ENCODE results near the gene TMPRSS13. TPM values are rescaled to one million over a fixed set of nuclear protein-coding genes. Genes with fewer than 3 reads are reported as not detected.

TMPRSS13 gene
- total RNA-seq, 1 experiment from 2014 or later: 21.7 TPM

DNA sequence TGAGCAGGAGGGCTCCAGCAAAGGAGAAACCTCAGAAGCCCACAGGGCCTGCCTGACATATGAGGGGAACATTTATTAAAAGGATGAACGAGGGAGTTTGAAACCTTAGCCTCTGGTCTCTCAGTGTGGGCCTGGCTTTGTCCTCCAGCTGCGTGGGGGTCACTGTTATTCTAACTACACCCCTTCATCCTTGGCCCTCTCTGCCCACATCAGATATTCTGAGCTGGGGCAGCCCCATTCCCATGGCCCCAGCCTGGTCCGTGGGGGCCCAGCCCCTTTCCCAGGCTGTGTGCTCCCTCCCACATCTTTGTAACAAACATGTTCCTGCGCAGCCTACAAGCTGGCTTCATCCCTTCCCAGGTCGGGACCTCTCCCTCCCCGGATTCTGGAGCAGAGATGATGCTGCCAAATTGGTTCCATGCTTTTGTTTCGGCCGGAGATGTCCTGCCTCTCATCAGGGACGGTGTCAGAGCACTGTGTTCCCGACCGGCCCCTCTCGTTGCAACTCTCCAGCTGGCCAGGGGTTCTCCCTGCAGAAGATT is 56.7 kb downstream of the TMPRSS13 start:
- BruUV-seq (replicated peaks): no TSS peak
- no peak overlapping the region for H3K27ac ChIP-seq
- H3F3A ChIP-seq (ENCODE audit: insufficient read depth, low read depth): no peaks in the 10 kb centered on the region
- no peak for DNase-seq
- ChIA-PET CTCF (no interaction called here), POLR2A (ENCODE audit: unreplicated experiment) (no interaction called here)
- no peak overlapping the region for H3K4me3 ChIP-seq
- no peaks in the 10 kb centered on the region for H3K9me2 ChIP-seq (ENCODE audit: insufficient read depth)
- H2AFZ ChIP-seq: no peak overlapping the region
- H3K4me1 ChIP-seq (replicated peaks; ENCODE audit: insufficient read depth): no peaks in the 10 kb centered on the region
- intact Hi-C loops (cut with micrococcal nuclease; ENCODE audit: unreplicated experiment): no loop called here
- H3K36me3 ChIP-seq (ENCODE audit: low read depth): no peaks in the 10 kb centered on the region
- no peak overlapping the region for H3K4me2 ChIP-seq
- peaks cover 95% of the 10 kb centered on the region for H3K27me3 ChIP-seq (ENCODE audit: insufficient read depth, low read depth)
- H3K9me3 ChIP-seq (ENCODE audit: insufficient read depth, low read depth): no peaks in the 10 kb centered on the region
- H4K20me1 ChIP-seq (ENCODE audit: insufficient read depth): no peaks in the 10 kb centered on the region
- TF ChIP-seq, protein P1, sequence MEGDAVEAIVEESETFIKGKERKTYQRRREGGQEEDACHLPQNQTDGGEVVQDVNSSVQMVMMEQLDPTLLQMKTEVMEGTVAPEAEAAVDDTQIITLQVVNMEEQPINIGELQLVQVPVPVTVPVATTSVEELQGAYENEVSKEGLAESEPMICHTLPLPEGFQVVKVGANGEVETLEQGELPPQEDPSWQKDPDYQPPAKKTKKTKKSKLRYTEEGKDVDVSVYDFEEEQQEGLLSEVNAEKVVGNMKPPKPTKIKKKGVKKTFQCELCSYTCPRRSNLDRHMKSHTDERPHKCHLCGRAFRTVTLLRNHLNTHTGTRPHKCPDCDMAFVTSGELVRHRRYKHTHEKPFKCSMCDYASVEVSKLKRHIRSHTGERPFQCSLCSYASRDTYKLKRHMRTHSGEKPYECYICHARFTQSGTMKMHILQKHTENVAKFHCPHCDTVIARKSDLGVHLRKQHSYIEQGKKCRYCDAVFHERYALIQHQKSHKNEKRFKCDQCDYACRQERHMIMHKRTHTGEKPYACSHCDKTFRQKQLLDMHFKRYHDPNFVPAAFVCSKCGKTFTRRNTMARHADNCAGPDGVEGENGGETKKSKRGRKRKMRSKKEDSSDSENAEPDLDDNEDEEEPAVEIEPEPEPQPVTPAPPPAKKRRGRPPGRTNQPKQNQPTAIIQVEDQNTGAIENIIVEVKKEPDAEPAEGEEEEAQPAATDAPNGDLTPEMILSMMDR (conservative IDR thresholded peaks at IDR 0.05): no peak
- TF ChIP-seq EZH2 (IDR thresholded peaks at IDR 0.05; ENCODE audit: low read depth): no peak
- H3K79me2 ChIP-seq (ENCODE audit: low read depth): no peaks in the 10 kb centered on the region

DNA sequence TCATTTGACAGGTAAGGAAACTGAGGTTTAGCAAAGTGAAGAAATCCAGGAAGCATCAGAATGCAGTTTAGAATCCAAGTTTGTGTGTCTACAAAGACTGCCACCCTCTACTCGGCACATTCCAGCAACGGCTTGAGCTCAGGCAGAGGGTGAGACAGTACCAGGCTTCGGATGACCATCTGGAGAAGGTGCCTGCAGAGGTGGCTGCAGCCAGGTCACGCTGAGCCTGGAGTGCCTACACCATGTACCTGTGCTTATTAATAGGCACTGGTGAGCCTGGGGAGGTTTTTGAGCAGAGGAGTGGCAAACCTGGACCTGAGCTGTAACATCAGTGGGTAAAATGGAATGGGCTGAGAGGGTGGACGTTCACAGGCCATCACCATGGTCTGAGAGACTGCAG is 57.4 kb downstream of the TMPRSS13 start:
- BruUV-seq (replicated peaks): no TSS peak
- no peak for DNase-seq
- Histone ChIP-seq H3K9me2 (ENCODE audit: insufficient read depth) (no peaks in the 10 kb centered on the region), H3K4me2 (no peak overlapping the region), H3F3A (ENCODE audit: insufficient read depth, low read depth) (no peaks in the 10 kb centered on the region), H3K36me3 (ENCODE audit: low read depth) (no peaks in the 10 kb centered on the region), H3K27ac (no peak overlapping the region), H3K79me2 (ENCODE audit: low read depth) (no peaks in the 10 kb centered on the region), H3K9me3 (ENCODE audit: insufficient read depth, low read depth) (no peaks in the 10 kb centered on the region), H2AFZ (no peak overlapping the region), H3K4me1 (replicated peaks; ENCODE audit: insufficient read depth) (no peaks in the 10 kb centered on the region), H3K4me3 (no peak overlapping the region), H4K20me1 (ENCODE audit: insufficient read depth) (no peaks in the 10 kb centered on the region), H3K27me3 (ENCODE audit: insufficient read depth, low read depth) (peaks cover 95% of the 10 kb centered on the region)
- ChIA-PET CTCF (no interaction called here), POLR2A (ENCODE audit: unreplicated experiment) (no interaction called here)
- TF ChIP-seq, protein P1 (conservative IDR thresholded peaks at IDR 0.05): no peak
- TF ChIP-seq EZH2 (IDR thresholded peaks at IDR 0.05; ENCODE audit: low read depth): no peak
- intact Hi-C loops (cut with micrococcal nuclease; ENCODE audit: unreplicated experiment): no loop called here

DNA sequence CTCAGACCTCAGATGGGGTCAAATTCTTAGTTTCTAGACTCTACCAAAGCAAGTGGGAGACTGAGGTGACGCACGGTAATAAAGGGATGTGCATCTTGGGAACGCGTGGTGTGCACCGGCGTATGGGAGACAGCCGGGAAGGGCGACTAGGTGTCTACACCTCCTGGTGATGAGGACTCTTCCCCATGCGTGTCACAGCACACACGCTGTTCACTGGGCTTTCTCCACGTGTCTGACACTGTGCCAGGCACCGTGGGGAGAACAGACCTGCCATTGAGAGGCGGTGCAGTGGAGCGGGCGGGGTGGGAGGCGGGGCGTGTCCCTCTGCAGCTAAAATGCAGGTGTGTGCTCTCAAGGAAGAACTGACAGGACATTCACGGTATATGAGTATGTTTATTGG is 58.0 kb downstream of the TMPRSS13 start:
- POLR2A ChIA-PET (ENCODE audit: unreplicated experiment): no interaction called here
- peaks cover 96% of the 10 kb centered on the region for H3K27me3 ChIP-seq (ENCODE audit: insufficient read depth, low read depth)
- intact Hi-C loops (cut with micrococcal nuclease; ENCODE audit: unreplicated experiment): no loop called here

More for the DNA sequence above, 58.0 kb downstream of the TMPRSS13 start:
- no peaks in the 10 kb centered on the region for H3K79me2 ChIP-seq (ENCODE audit: low read depth)
- no peak for DNase-seq
- CTCF ChIA-PET: no interaction called here
- H3F3A ChIP-seq (ENCODE audit: insufficient read depth, low read depth): no peaks in the 10 kb centered on the region
- BruUV-seq (replicated peaks): no TSS peak
- H3K4me3 ChIP-seq: no peak overlapping the region
- no peaks in the 10 kb centered on the region for H3K9me3 ChIP-seq (ENCODE audit: insufficient read depth, low read depth)
- no peaks in the 10 kb centered on the region for H3K4me1 ChIP-seq (replicated peaks; ENCODE audit: insufficient read depth)
- H4K20me1 ChIP-seq (ENCODE audit: insufficient read depth): no peaks in the 10 kb centered on the region
- no peak overlapping the region for H3K4me2 ChIP-seq
- no peaks in the 10 kb centered on the region for H3K36me3 ChIP-seq (ENCODE audit: low read depth)
- H2AFZ ChIP-seq: no peak overlapping the region
- no peak overlapping the region for H3K27ac ChIP-seq
- TF ChIP-seq EZH2 (IDR thresholded peaks at IDR 0.05; ENCODE audit: low read depth): no peak
- TF ChIP-seq, protein P1 (conservative IDR thresholded peaks at IDR 0.05): no peak
- no peaks in the 10 kb centered on the region for H3K9me2 ChIP-seq (ENCODE audit: insufficient read depth)
